K562 (cell line): ENCODE measurements around the gene MATN4. TPM values are rescaled to one million over a fixed set of nuclear protein-coding genes. Genes with fewer than 3 reads are reported as not detected.

Experiments
- ATAC-seq: fragments of 200-7000 bp; cut with Tn5 transposase; 3 replicates; pipeline ENCODE4 v1.9.1; 2020; ENCODE audit warnings: moderate library complexity
- BruUV-seq: library from RNA; stranded (reverse); fragments of 400-500 nt; replicated peaks from 2 replicates; lab custom pipeline; 2021; lab: Mats Ljungman, UMichigan
- CTCF ChIA-PET: fragments of 300-600 bp; formaldehyde crosslinking; extraction: SDS; loops from one replicate; lab custom pipeline; 2021; ENCODE audit warnings: low intra/inter-chr PET ratio; lab: Yijun Ruan, JAX
- POLR2A ChIA-PET: fragments of 300-600, 350-650 bp; sonication (Branson Sonifier 250); formaldehyde crosslinking; extraction: SDS; loops from one replicate; lab custom pipeline; 2021; ENCODE audit warnings: antibody characterized with exemption, inconsistent platforms; lab: Yijun Ruan, JAX
- DNase-seq, 4 experiments: peaks; one replicate each; pipeline versions ENCODE4 v3.0.0 to v3.0.0-alpha.2; 2011 to 2018; ENCODE audit warnings: low spot score in 3 of 4, mixed read lengths in 3 of 4; ENCODE audit errors: extremely low read depth in 1 of 4
- FAIRE-seq: peaks from 2 replicates; lab custom pipeline; 2011; peaks lifted over from hg19 to GRCh38; lab: Jason Lieb, UNC
- H2AFZ ChIP-seq: 2 replicates; pipeline ENCODE4 v1.6.0; 2011; ENCODE audit warnings: low read depth, low read length, control low read depth, inconsistent platforms
- H3K27ac ChIP-seq: fragments of 200-600 bp; 3 replicates; pipeline ENCODE4 v1.8.0; 2011; ENCODE audit warnings: low read depth, mild to moderate bottlenecking, control low read depth, inconsistent platforms, low read length, moderate library complexity, mixed read lengths; ENCODE audit errors: extremely low read depth
- H3K27me3 ChIP-seq, 2 experiments: fragments of 300-600 bp in 1 of 2; 2 replicates in 1 of 2; 3 replicates in 1 of 2; pipeline versions ENCODE4 v1.6.0 to v1.8.0; 2011; ENCODE audit warnings: inconsistent platforms in 2 of 2, low read length in 2 of 2, mild to moderate bottlenecking in 1 of 2, mixed read lengths in 1 of 2, moderate library complexity in 1 of 2; ENCODE audit not compliant: control insufficient read depth in 2 of 2, insufficient read depth in 2 of 2
- H3K36me3 ChIP-seq: fragments of 300-600 bp; 3 replicates; pipeline ENCODE4 v1.8.0; 2011; ENCODE audit warnings: mild to moderate bottlenecking, low read length, inconsistent platforms; ENCODE audit not compliant: control insufficient read depth, insufficient read depth
- H3K4me1 ChIP-seq, 2 experiments: fragments of 200-600 bp in 1 of 2; replicated peaks in 1 of 2; 2 replicates in 1 of 2; 3 replicates in 1 of 2; pipeline versions ENCODE4 v1.5.1 to v1.8.0; 2011; ENCODE audit warnings: inconsistent platforms in 2 of 2, low read length in 2 of 2, mild to moderate bottlenecking in 1 of 2, mixed read lengths in 1 of 2, moderate library complexity in 1 of 2; ENCODE audit not compliant: control insufficient read depth in 2 of 2, insufficient read depth in 2 of 2
- H3K4me2 ChIP-seq: 2 replicates; pipeline ENCODE4 v1.6.1; 2011; ENCODE audit warnings: low read length, control low read depth, inconsistent platforms, mixed read lengths; ENCODE audit not compliant: insufficient read depth
- H3K4me3 ChIP-seq: fragments of 200-600 bp; sonication (generic), shearing (Covaris generic); 2 replicates; pipeline ENCODE4 v1.5.1; 2016; ENCODE audit warnings: control low read depth, inconsistent platforms
- H3K79me2 ChIP-seq: fragments of 200-600 bp; 3 replicates; pipeline ENCODE4 v1.8.0; 2011; ENCODE audit warnings: low read length, inconsistent platforms; ENCODE audit not compliant: control insufficient read depth, insufficient read depth
- H3K9ac ChIP-seq, 2 experiments: 2 replicates each; pipeline versions ENCODE4 v1.6.0 to v1.6.1; 2011; ENCODE audit warnings: low read depth in 2 of 2, low read length in 2 of 2, control low read depth in 1 of 2, inconsistent platforms in 1 of 2, mild to moderate bottlenecking in 1 of 2, mixed read lengths in 1 of 2; ENCODE audit not compliant: insufficient read depth in 1 of 2
- H3K9me1 ChIP-seq: one replicate; pipeline ENCODE4 v1.6.0; 2011; ENCODE audit warnings: inconsistent platforms, mild to moderate bottlenecking, low read length, moderate library complexity; ENCODE audit not compliant: control insufficient read depth, insufficient read depth
- H3K9me3 ChIP-seq: replicated peaks from 2 replicates; pipeline ENCODE4 v1.5.1; 2011; ENCODE audit warnings: low read depth, low read length, inconsistent platforms; ENCODE audit not compliant: control insufficient read depth, insufficient read depth
- H4K20me1 ChIP-seq: replicated peaks from 2 replicates; pipeline ENCODE4 v1.6.1; 2011; ENCODE audit warnings: low read length, inconsistent platforms, mixed read lengths; ENCODE audit not compliant: control insufficient read depth, insufficient read depth
- E2F4 ChIP-seq: sonication (generic); formaldehyde crosslinking; IDR thresholded peaks from 2 replicates; pipeline ENCODE4 v1.8.0; 2022; ENCODE audit warnings: mild to moderate bottlenecking, low read depth, missing genetic modification reagents
- KHSRP ChIP-seq: fragments of 450-650 bp; IDR thresholded peaks from 2 replicates; pipeline ENCODE4 v1.6.1; 2017
- KLF13 ChIP-seq: fragments of 450-650 bp; IDR thresholded peaks from 2 replicates; pipeline ENCODE4 v1.6.1; 2016; ENCODE audit warnings: missing genetic modification characterization, low read depth, mild to moderate bottlenecking, missing compliant biosample characterization, moderate library complexity, borderline replicate concordance
- PRDM10 ChIP-seq: fragments of 450-650 bp; IDR thresholded peaks from 2 replicates; pipeline ENCODE4 v1.6.1; 2018; ENCODE audit not compliant: partially characterized antibody
- SMARCE1 ChIP-seq: fragments of 450-650 bp; IDR thresholded peaks from 2 replicates; pipeline ENCODE4 v1.7.1; 2016; ENCODE audit warnings: mild to moderate bottlenecking
- ZBTB33 ChIP-seq: sonication (generic); formaldehyde crosslinking; IDR thresholded peaks from 2 replicates; pipeline ENCODE4 v1.8.1; 2023; ENCODE audit warnings: mild to moderate bottlenecking, missing genetic modification reagents
- WGBS: fragments of 100-300 bp; shearing (Covaris generic); methylation state at CpG from one replicate; pipeline ENCODE4 v1.1.6; 2016; ENCODE audit warnings: low coverage, mixed read lengths; ENCODE audit not compliant: insufficient coverage; ENCODE audit errors: missing lambda C conversion rate; 5-methylcytosine and 5-hydroxymethylcytosine counted together
- in situ Hi-C: fragments of 300-500 bp; cut with MboI; formaldehyde crosslinking; loops from 4 replicates; pipeline ENCODE4 v1.15.0; 2018; ENCODE audit warnings: inconsistent platforms, mixed read lengths
- intact Hi-C: fragments of 100-400 bp; cut with micrococcal nuclease; formaldehyde crosslinking; loops from 2 replicates; pipeline ENCODE4 v1.14.2; 2022
- polyA plus RNA-seq, 8 experiments: library from polyadenylated mRNA; depleted of rRNA in 4 of 8; stranded (reverse) in 5 of 8; unstranded in 3 of 8; fragments of >200 nt; fragmentation: Nextera tagmentation in 2 of 8; fragmentation: Illumina TruSeq in 1 of 8; extraction: Ambion mirVana in 2 of 8; extraction: Trizol in 1 of 8; gene quantifications; 2 replicates each; pipeline versions ENCODE4 v1.2.1 to v1.2.3, GENCODE V29; 2011 to 2014; ENCODE audit warnings: inconsistent platforms in 1 of 8, missing spikeins in 1 of 8
- total RNA-seq, 7 experiments: library from RNA; depleted of rRNA in 6 of 7; stranded (reverse); fragments of >200 nt in 6 of 7; fragmentation: Illumina TruSeq in 2 of 7; extraction: Trizol in 2 of 7; gene quantifications; 2 replicates each; pipeline versions ENCODE4 v1.2.1 to v1.2.3, GENCODE V29; 2011 to 2021; ENCODE audit warnings: low replicate concordance in 1 of 7

MATN4 gene
- total and polyA plus RNA-seq, 9 of the 15 experiments (the other 6 are each of a cell fraction or from before 2014, with no cell fraction given): 0.09 TPM; not detected in 8

GRCh38 chr20:45303586-45304463, 4.3 kb downstream of the MATN4 start:
- WGBS: 55% methylated on average over 40 of the region's 47 CpGs
- no peaks in the 10 kb centered on the region for H3K9me1 ChIP-seq
- no peak overlapping the region for H3K9ac ChIP-seq
- POLR2A ChIA-PET: interaction anchor here (0.5 to 1.7 kb wide), 2 partner anchors 10 to 24 kb away, joined by 3 to 10 read pairs; no protein-coding TSS in a partner anchor
- no peaks in the 10 kb centered on the region for H3K79me2 ChIP-seq
- no peak overlapping the region for H3K4me3 ChIP-seq
- BruUV-seq: no TSS peak
- no peaks in the 10 kb centered on the region for H3K36me3 ChIP-seq
- H4K20me1 ChIP-seq: no peaks in the 10 kb centered on the region; the same call in 1 of the 2 replicates
- H2AFZ ChIP-seq: no peak overlapping the region
- FAIRE-seq (no peak), DNase-seq (no peak), ATAC-seq (no peak)
- peaks cover 4 to 25% of the 10 kb centered on the region in 2 experiments; a peak in 3 of 5 replicates for H3K4me1 ChIP-seq
- in situ Hi-C loops: no loop called here
- no peak overlapping the region for H3K4me2 ChIP-seq
- H3K27ac ChIP-seq: no peak overlapping the region
- no peaks in the 10 kb centered on the region for H3K9me3 ChIP-seq
- CTCF ChIA-PET: no interaction called here
- intact Hi-C loops: no loop called here
- TF ChIP-seq E2F4 (CRISPR knock-in tag) (no peak), PRDM10 (peak; percentile 68), KHSRP (no peak), ZBTB33 (CRISPR knock-in tag) (peak; percentile 85), KLF13 (tag) (no peak), SMARCE1 (no peak)
- peaks cover 3 to 47% of the 10 kb centered on the region in 2 experiments; a peak in 3 of 5 replicates for H3K27me3 ChIP-seq
